H1 (cell line): Measurements from ENCODE around the gene GLDC. TPM values are rescaled to one million over a fixed set of nuclear protein-coding genes. Genes with fewer than 3 reads are reported as not detected.

Experiments
- CTCF ChIP-seq, 3 experiments: IDR thresholded peaks; 1 replicate in 2 of 3; 2 replicates in 1 of 3; pipeline versions ENCODE4 v1.5.1 to v1.6.1; 2011; ENCODE audit warnings: low read length in 3 of 3, mild to moderate bottlenecking in 3 of 3, inconsistent platforms in 2 of 3, low read depth in 1 of 3, moderate library complexity in 1 of 3; ENCODE audit not compliant: insufficient read depth in 1 of 3; ENCODE audit errors: control extremely low read depth in 1 of 3
- EP300 ChIP-seq, 2 experiments: IDR thresholded peaks; 1 replicate in 1 of 2; 2 replicates in 1 of 2; pipeline ENCODE4 v1.6.1; 2011 to 2012; ENCODE audit warnings: low read depth in 2 of 2, low read length in 2 of 2, mild to moderate bottlenecking in 2 of 2, borderline replicate concordance in 1 of 2, inconsistent platforms in 1 of 2, moderate library complexity in 1 of 2
- EZH2 ChIP-seq: fragments of 200-600 bp; sonication (generic); IDR thresholded peaks from 2 replicates; pipeline ENCODE4 v1.7.1; 2012; ENCODE audit warnings: low read depth, mild to moderate bottlenecking, moderate library complexity, low read length, inconsistent platforms; ENCODE audit not compliant: severe bottlenecking
- FOSL1 ChIP-seq: IDR thresholded peaks from 2 replicates; pipeline ENCODE4 v1.6.1; 2011; ENCODE audit warnings: mild to moderate bottlenecking, low read depth, low read length, moderate library complexity; ENCODE audit not compliant: insufficient read depth
- SP4 ChIP-seq: IDR thresholded peaks from 2 replicates; pipeline ENCODE4 v1.6.1; 2012; ENCODE audit warnings: low read length, inconsistent platforms
- polyA plus RNA-seq, 7 experiments: library from polyadenylated mRNA; depleted of rRNA in 3 of 7; stranded (reverse) in 5 of 7; unstranded in 2 of 7; fragments of >200 nt in 5 of 7; fragments of 200-250 nt in 2 of 7; gene quantifications; 1 replicate in 5 of 7; 2 replicates in 1 of 7; 4 replicates in 1 of 7; pipeline versions ENCODE4 v1.2.1 to v1.2.3, GENCODE V29; 2011 to 2013; ENCODE audit warnings: missing spikeins in 2 of 7, mixed read lengths in 2 of 7
- total RNA-seq: library from RNA; stranded (reverse); fragmentation: NEBNext Ultra II Directional; extraction: Animal tissue kit (Norgen Biotek cat#: 25700); gene quantifications from 2 replicates; pipeline ENCODE4 v1.2.1, GENCODE V29; 2021

The GLDC gene
- total and polyA plus RNA-seq, 2 of the 8 experiments (the other 6 are each of a cell fraction or from before 2014, with no cell fraction given) = 48.8 to 101 TPM

GRCh38 chr9:6644346-6645104, 1.0 kb downstream of the GLDC start (continued):
- no peak for TF ChIP-seq EZH2
- TF ChIP-seq CTCF (IDR thresholded peaks at IDR 0.05; ENCODE audit: control extremely low read depth in 1 of 3, insufficient read depth in 1 of 3, low read depth in 1 of 3, low read length in 3 of 3) = no peak
- TF ChIP-seq FOSL1 = no peak
- no peak for TF ChIP-seq EP300 (IDR thresholded peaks at IDR 0.05; ENCODE audit: borderline replicate concordance in 1 of 2, low read depth in 2 of 2, low read length in 2 of 2)
- no peak for TF ChIP-seq SP4
- TF ChIP-seq, all 59 proteins: peak for 3
